ENCODE results near the gene SCGB2B2.

The SCGB2B2 gene

DNA sequence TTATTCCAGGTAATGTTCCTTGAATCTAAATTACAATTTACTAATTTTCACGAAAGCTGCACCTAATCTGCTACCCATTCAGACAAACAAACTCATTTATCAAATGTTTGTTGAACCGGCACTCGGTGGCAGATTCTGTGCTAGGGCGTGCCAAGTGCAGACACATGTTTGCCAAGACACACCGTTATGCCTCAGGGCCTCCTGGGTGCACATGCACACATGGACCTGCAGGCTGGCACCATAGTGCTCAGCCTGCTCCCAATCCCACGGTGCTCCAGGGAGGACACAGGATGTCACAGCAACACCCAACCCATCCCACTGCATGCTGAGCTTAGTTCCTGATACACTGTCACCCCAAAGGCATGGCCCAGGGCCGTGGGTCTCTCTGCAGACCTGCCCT is 7.7 kb downstream of the SCGB2B2 start:
- peak overlapping the region; percentile 19; the same call in 1 of the 2 replicates for H3K27ac ChIP-seq
- TF ChIP-seq, protein P1, sequence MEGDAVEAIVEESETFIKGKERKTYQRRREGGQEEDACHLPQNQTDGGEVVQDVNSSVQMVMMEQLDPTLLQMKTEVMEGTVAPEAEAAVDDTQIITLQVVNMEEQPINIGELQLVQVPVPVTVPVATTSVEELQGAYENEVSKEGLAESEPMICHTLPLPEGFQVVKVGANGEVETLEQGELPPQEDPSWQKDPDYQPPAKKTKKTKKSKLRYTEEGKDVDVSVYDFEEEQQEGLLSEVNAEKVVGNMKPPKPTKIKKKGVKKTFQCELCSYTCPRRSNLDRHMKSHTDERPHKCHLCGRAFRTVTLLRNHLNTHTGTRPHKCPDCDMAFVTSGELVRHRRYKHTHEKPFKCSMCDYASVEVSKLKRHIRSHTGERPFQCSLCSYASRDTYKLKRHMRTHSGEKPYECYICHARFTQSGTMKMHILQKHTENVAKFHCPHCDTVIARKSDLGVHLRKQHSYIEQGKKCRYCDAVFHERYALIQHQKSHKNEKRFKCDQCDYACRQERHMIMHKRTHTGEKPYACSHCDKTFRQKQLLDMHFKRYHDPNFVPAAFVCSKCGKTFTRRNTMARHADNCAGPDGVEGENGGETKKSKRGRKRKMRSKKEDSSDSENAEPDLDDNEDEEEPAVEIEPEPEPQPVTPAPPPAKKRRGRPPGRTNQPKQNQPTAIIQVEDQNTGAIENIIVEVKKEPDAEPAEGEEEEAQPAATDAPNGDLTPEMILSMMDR (conservative IDR thresholded peaks at IDR 0.05): no peak
- TF ChIP-seq ZFX (IDR thresholded peaks at IDR 0.05): no peak

DNA sequence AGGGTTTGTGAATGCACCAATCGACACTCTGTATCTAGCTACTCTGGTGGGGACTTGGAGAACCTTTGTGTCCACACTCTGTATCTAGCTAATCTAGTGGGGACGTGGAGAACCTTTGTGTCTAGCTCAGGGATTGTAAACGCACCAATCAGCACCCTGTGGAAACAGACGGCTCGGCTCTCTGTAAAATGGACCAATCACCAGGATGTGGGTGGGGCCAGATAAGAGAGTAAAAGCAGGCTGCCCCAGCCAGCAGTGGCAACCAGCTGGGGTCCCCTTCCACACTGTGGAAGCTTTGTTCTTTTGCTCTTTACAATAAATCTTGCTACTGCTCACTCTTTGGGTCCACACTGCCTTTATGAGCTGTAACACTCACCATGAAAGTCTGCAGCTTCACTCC is 8.3 kb downstream of the SCGB2B2 start:
- H3K27ac ChIP-seq: peak overlapping the region; percentile 19; the same call in 1 of the 2 replicates

DNA sequence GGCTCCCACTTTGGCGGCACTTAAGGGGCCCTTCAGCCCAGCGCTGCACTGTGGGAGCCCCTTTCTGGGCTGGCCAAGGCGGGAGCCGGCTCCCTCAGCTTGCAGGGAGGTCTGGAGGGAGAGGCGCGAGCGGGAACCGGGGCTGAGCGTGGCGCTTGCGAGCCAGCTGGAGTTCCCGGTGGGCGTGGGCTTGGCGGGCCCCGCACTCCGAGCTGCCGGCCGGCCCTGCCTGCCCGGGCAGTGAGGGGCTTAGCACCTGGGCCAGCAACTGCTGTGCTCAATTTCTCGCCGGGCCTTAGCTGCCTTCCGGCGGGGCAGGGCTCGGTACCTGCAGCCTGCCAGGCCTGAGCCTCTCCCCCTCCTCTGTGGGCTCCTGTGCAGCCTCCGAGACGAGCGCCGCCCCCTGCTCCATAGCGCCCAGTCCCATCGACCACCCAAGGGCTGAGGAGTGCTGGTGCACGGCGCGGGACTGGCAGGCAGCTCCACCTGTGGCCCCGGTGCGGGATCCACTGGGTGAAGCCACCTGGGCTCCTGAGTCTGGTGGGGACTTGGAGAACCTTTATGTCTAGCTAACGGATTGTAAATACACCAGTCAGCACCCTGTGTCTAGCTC is 8.8 kb downstream of the SCGB2B2 start:
- peak overlapping the region; percentile 33; the same call in 1 of the 2 replicates for H3K27ac ChIP-seq

DNA sequence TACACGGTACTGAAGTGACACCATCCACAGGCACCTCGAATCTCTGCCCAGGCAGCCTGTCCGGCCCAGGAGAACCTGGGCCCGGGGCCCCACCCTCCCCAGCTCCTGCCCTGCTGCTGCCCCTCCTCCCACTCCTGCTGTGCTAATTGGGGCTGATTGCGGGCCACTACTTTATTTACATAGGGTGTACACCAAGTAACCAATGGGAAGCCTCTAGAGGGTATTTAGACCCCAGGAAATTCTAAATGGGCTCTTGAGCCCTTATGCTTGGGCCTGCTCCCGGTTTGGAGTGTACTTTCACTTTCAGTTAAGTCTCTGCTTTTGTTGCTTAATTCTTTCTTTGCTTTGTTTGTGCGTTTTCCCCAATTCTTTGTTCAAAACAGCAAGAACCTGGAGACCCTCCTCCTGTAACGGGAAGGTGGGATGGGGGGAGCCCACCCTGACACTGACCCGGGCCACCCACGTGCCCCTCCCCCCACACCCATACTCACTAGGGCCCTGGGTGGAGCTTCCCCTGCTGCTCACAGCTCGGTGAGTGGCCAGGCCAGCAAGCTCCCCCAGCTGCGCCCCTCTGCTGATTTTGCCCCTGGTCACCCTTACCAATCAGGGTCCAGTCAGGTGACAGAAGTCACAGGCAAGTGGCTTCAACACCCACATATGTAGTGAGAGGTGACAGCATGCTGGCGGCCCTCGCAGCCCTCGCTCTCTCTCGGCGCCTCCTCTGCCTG is 9.4 kb downstream of the SCGB2B2 start:
- peak overlapping the region; percentile 33; the same call in 1 of the 2 replicates for H3K27ac ChIP-seq
- TF ChIP-seq ZFX (IDR thresholded peaks at IDR 0.05): no peak
- TF ChIP-seq, protein P1 (conservative IDR thresholded peaks at IDR 0.05): no peak

DNA sequence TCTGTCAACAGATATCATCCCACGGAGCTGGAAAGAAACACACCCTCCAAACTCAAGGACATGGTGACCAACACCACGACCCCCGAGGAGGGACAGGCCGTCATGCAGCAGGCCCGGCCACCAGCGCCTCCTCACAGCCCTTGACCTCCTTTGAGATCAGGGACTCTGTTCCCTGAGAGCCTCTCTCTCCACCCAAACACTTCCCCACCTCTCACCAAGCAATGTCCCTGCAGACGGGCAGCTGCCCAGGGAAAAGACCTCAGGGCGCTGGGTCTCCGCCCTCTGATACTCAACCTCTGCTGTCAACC is 10.0 kb downstream of the SCGB2B2 start:
- TF ChIP-seq, protein P1 (conservative IDR thresholded peaks at IDR 0.05): no peak
- no peak for TF ChIP-seq ZFX (IDR thresholded peaks at IDR 0.05)
- H3K27ac ChIP-seq: peak overlapping the region; percentile 33; the same call in 1 of the 2 replicates

DNA sequence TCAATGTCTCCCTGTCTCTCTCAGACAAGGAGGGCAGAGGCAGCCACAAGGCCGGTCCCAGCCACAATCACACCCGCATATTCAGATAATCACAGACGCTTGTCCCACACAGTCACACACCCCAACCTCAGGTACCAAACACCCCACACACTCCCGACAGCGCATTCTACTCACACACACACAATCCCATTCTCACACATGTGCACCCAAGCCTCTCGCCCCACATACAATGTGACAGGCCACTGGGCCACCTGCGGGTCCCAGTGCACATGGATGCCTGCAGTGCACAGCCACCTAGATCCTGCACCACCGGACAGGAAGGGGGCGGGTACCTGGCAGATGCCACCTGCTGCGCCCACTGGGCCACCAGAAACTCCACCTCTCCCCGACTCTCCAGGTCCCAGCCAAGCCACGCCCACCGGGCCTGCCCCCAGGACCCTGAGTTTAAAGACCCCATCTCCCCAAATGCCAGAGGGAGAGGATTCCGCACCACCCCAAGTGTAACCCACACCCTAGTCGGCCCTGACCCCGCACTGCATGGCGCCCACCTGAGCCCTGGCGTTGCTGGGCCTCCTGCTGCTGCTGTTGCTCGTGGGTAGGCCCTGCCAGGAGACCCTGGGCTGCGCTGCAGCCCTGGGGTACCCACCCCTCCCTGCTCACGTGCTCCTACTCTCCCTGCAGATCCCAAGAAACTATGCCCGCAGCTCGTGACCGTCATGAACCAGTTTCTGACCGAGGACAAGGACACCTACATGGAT is 10.6 kb downstream of the SCGB2B2 start:
- TF ChIP-seq, protein P1 (conservative IDR thresholded peaks at IDR 0.05): no peak
- TF ChIP-seq ZFX (IDR thresholded peaks at IDR 0.05): no peak
- peak overlapping the region; percentile 33; the same call in 1 of the 2 replicates for H3K27ac ChIP-seq

DNA sequence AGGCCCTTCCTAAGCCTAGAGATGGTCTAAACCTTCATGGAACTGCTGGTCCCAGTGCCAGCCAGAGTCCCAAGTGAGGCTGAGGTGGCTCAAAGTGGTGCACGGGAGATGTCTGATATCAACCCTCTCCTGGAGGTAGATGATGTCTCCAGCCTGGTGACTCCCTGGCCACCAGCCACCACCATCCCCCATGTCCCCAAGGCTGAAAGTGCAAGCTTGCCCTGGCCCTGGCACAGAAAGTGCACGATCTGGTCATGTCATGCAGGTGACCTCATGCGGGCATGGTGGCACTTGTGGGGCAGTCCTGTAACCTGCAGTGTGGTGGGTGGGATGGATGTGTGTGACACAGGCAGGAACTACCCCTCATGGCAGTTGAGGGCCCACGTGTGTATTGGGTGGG is 11.7 kb downstream of the SCGB2B2 start:
- peak overlapping the region; percentile 8 for H3K27ac ChIP-seq

DNA sequence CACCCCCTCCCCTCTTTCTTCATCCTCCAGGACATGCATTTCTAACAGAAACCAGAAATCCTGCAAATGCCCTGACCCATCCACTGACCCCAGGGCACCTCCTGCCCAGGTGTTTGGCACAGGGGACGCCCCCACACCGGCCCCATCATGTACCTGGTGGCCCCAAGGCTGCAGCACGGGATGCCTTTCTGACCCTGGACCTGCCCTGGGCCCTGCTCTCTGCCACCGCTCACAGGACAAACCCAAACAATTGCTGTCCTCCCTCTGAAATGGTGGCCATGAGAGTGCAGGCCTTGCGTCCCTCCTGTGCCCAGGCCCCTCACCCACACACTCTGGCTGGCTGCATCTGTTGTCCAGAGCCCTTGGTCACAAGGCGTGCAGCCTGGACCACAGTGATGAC is 12.1 kb downstream of the SCGB2B2 start:
- TF ChIP-seq ZFX (IDR thresholded peaks at IDR 0.05): no peak
- TF ChIP-seq, protein P1 (conservative IDR thresholded peaks at IDR 0.05): no peak
- H3K27ac ChIP-seq: peak overlapping the region; percentile 8

All from C4-2B (cell line).